ENCODE measurements around the gene UNC93A. TPM values are rescaled to one million over a fixed set of nuclear protein-coding genes. Genes with fewer than 3 reads are reported as not detected.

UNC93A gene
- total RNA-seq, 4 donors from 2014 or later: not detected

DNA sequence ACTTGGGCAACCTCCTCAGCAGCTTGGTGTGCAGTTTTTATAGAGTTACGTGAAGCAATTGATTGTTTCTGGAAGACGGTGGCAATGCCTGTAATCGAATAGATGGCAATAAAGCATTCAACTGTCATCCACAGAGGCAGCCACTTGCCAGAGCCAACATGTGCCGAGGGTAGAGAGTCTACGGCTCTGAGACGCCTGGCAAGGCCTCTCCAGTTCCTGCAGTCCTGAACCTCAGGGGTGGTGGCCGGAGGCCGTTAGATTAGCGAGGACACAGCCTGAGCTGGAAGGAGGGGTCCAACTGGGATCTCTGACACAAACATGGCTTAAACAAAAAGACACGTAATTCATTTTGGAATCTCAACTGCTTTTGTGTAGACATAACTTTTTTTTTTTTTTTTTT, 33.0 kb downstream of the UNC93A start:
- H3K27me3 ChIP-seq: no peaks in the 10 kb centered on the region
- WGBS: 84% methylated on average over 8 of the region's 10 CpGs
- H3K4me3 ChIP-seq: no peak overlapping the region
- no peaks in the 10 kb centered on the region for H3K36me3 ChIP-seq
- intact Hi-C loops (cut with DNase I): no loop called here
- TF ChIP-seq EP300 (IDR thresholded peaks at IDR 0.05): no peak
- no peak for TF ChIP-seq POLR2AphosphoS5 (IDR thresholded peaks at IDR 0.05)
- TF ChIP-seq POLR2A (IDR thresholded peaks at IDR 0.05; ENCODE audit: low read depth): no peak
- no peak for TF ChIP-seq CTCF (IDR thresholded peaks at IDR 0.05)
- no peak overlapping the region for H3K27ac ChIP-seq (replicated peaks in 1 of 4)
- no peaks in the 10 kb centered on the region for H3K4me1 ChIP-seq
- no peak for DNase-seq (ENCODE audit: extremely low spot score)
- no peaks in the 10 kb centered on the region for H3K9me3 ChIP-seq

- intact Hi-C loops (cut with DNase I): no loop called here
- no peak overlapping the region for H3K4me3 ChIP-seq
- WGBS: 92% methylated on average over 13 of the region's 13 CpGs
- no peaks in the 10 kb centered on the region for H3K27me3 ChIP-seq
- H3K27ac ChIP-seq (replicated peaks in 1 of 4): no peak overlapping the region
- no peak for TF ChIP-seq CTCF (IDR thresholded peaks at IDR 0.05)
- TF ChIP-seq POLR2A (IDR thresholded peaks at IDR 0.05; ENCODE audit: low read depth): no peak
- H3K9me3 ChIP-seq: no peaks in the 10 kb centered on the region
- H3K4me1 ChIP-seq: no peaks in the 10 kb centered on the region
- no peak for DNase-seq (ENCODE audit: extremely low spot score)
- H3K36me3 ChIP-seq: no peaks in the 10 kb centered on the region
These were observed 34.7 kb downstream of the UNC93A start for GRCh38 chr6:167325766-167326165.

GRCh38 chr6:167327391-167327790, 36.3 kb downstream of the UNC93A start:
- no peak for TF ChIP-seq EP300 (IDR thresholded peaks at IDR 0.05)
- TF ChIP-seq POLR2AphosphoS5 (IDR thresholded peaks at IDR 0.05): no peak
- TF ChIP-seq CTCF (IDR thresholded peaks at IDR 0.05): no peak
- TF ChIP-seq POLR2A (IDR thresholded peaks at IDR 0.05; ENCODE audit: low read depth): no peak
- no peaks in the 10 kb centered on the region for H3K27me3 ChIP-seq
- no peaks in the 10 kb centered on the region for H3K4me1 ChIP-seq
- intact Hi-C loops (cut with DNase I): no loop called here
- no peaks in the 10 kb centered on the region for H3K36me3 ChIP-seq
- no peak for DNase-seq (ENCODE audit: extremely low spot score)
- H3K9me3 ChIP-seq: no peaks in the 10 kb centered on the region
- 67% methylated on average over 4 of the region's 4 CpGs for WGBS
- H3K4me3 ChIP-seq: no peak overlapping the region
- H3K27ac ChIP-seq (replicated peaks in 1 of 4): no peak overlapping the region

DNA sequence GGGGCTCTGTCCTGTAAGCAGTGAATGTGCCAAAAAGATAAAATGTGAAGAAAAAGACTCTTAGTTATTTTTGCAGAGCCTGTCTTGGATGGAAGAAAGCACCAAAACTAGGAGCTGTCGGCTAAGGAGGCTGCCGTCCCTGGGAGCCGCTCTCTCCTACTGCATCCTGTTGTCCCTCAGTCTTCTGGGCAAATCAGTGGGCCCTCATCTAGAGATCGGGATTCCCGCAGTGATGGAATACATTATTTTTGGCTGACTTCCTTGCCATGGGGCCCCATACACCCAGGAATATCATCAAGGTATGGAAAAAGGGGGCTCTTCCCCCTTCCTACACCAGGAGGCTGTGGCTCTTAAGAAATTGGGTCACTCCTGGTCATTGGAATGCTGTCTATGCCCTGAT, 37.0 kb downstream of the UNC93A start:
- TF ChIP-seq POLR2A (IDR thresholded peaks at IDR 0.05; ENCODE audit: low read depth) (no peak), EP300 (IDR thresholded peaks at IDR 0.05) (no peak), POLR2AphosphoS5 (IDR thresholded peaks at IDR 0.05) (no peak), CTCF (IDR thresholded peaks at IDR 0.05) (no peak)
- Histone ChIP-seq H3K4me1 (no peaks in the 10 kb centered on the region), H3K27me3 (no peaks in the 10 kb centered on the region), H3K36me3 (no peaks in the 10 kb centered on the region), H3K9me3 (no peaks in the 10 kb centered on the region), H3K27ac (replicated peaks in 1 of 4) (no peak overlapping the region), H3K4me3 (no peak overlapping the region)
- intact Hi-C loops (cut with DNase I): no loop called here
- no peak for DNase-seq (ENCODE audit: extremely low spot score)
- 92% methylated on average over 5 of the region's 5 CpGs for WGBS

GRCh38 chr6:167329014-167329413, 37.9 kb downstream of the UNC93A start:
- Histone ChIP-seq H3K4me1 (no peaks in the 10 kb centered on the region), H3K9me3 (no peaks in the 10 kb centered on the region), H3K4me3 (no peak overlapping the region), H3K27ac (replicated peaks in 1 of 4) (no peak overlapping the region), H3K36me3 (no peaks in the 10 kb centered on the region), H3K27me3 (no peaks in the 10 kb centered on the region)
- intact Hi-C loops (cut with DNase I): no loop called here
- WGBS: 79% methylated on average over 8 of the region's 8 CpGs
- TF ChIP-seq POLR2A (IDR thresholded peaks at IDR 0.05; ENCODE audit: low read depth) (no peak), CTCF (IDR thresholded peaks at IDR 0.05) (no peak)
- DNase-seq (ENCODE audit: extremely low spot score): no peak
